ENCODE measurements around the gene MBP. TPM values are rescaled to one million over a fixed set of nuclear protein-coding genes. Genes with fewer than 3 reads are reported as not detected.

MBP gene
- total RNA-seq, 1 donor from 2014 or later: 90.6 TPM

GRCh38 chr18:77090546-77091174 is 41.9 kb downstream of the MBP start:
- Histone ChIP-seq H3K4me1 (peaks cover 48% of the 10 kb centered on the region), H3K27me3 (ENCODE audit: low read depth) (no peaks in the 10 kb centered on the region), H3K36me3 (peaks cover 15% of the 10 kb centered on the region), H3K27ac (no peak overlapping the region), H3K4me3 (no peak overlapping the region), H3K9me3 (no peaks in the 10 kb centered on the region)
- DNase-seq: no peak
- intact Hi-C loops (cut with DNase I): no loop called here
- no peak for TF ChIP-seq CTCF (IDR thresholded peaks at IDR 0.05)
- no peak for ATAC-seq

GRCh38 chr18:77089723-77090285 is 42.8 kb downstream of the MBP start:
- H3K4me3 ChIP-seq: no peak overlapping the region
- H3K27ac ChIP-seq: peak overlapping the region; percentile 82
- peaks cover 51% of the 10 kb centered on the region for H3K4me1 ChIP-seq
- H3K9me3 ChIP-seq: no peaks in the 10 kb centered on the region
- peaks cover 8% of the 10 kb centered on the region for H3K36me3 ChIP-seq
- DNase-seq (no peak), ATAC-seq (no peak)
- H3K27me3 ChIP-seq (ENCODE audit: low read depth): no peaks in the 10 kb centered on the region
- intact Hi-C loops (cut with DNase I): no loop called here
- no peak for TF ChIP-seq CTCF (IDR thresholded peaks at IDR 0.05)

GRCh38 chr18:77088963-77089722 is 43.4 kb downstream of the MBP start:
- peaks cover 56% of the 10 kb centered on the region for H3K4me1 ChIP-seq
- H3K9me3 ChIP-seq: no peaks in the 10 kb centered on the region
- ATAC-seq (peak; percentile 84 to 87), DNase-seq (peak; percentile 71)
- peak overlapping the region; percentile 82 for H3K27ac ChIP-seq
- no peak overlapping the region for H3K4me3 ChIP-seq
- intact Hi-C loops (cut with DNase I): no loop called here
- H3K36me3 ChIP-seq: peaks cover 6% of the 10 kb centered on the region
- no peaks in the 10 kb centered on the region for H3K27me3 ChIP-seq (ENCODE audit: low read depth)
- TF ChIP-seq CTCF (IDR thresholded peaks at IDR 0.05): no peak

GRCh38 chr18:77087393-77088141 is 45.0 kb downstream of the MBP start:
- Histone ChIP-seq H3K4me1 (peaks cover 71% of the 10 kb centered on the region), H3K9me3 (no peaks in the 10 kb centered on the region), H3K27me3 (ENCODE audit: low read depth) (no peaks in the 10 kb centered on the region), H3K36me3 (peaks cover 6% of the 10 kb centered on the region), H3K4me3 (peak overlapping the region; percentile 54), H3K27ac (peak overlapping the region; percentile 82)
- TF ChIP-seq CTCF (IDR thresholded peaks at IDR 0.05): no peak
- peak; percentile 71 for DNase-seq
- intact Hi-C loops (cut with DNase I): no loop called here
- peak; percentile 66 to 72 for ATAC-seq

GRCh38 chr18:77086656-77087392 is 45.8 kb downstream of the MBP start:
- intact Hi-C loops (cut with DNase I): no loop called here
- H3K9me3 ChIP-seq: no peaks in the 10 kb centered on the region
- H3K27ac ChIP-seq: peak overlapping the region; percentile 82
- ATAC-seq (peak; percentile 23 to 25), DNase-seq (no peak)
- TF ChIP-seq CTCF (IDR thresholded peaks at IDR 0.05): no peak
- H3K27me3 ChIP-seq (ENCODE audit: low read depth): no peaks in the 10 kb centered on the region
- H3K4me1 ChIP-seq: peaks cover 77% of the 10 kb centered on the region
- H3K36me3 ChIP-seq: peaks cover 6% of the 10 kb centered on the region
- H3K4me3 ChIP-seq: peak overlapping the region; percentile 54

Measured in lower lobe of right lung (tissue), 2 donors.